ENCODE results near the gene TDRKH. TPM values are rescaled to one million over a fixed set of nuclear protein-coding genes. Genes with fewer than 3 reads are reported as not detected.

TDRKH gene
- total RNA-seq, 2 donors from 2014 or later: 21.1 to 25.0 TPM

DNA sequence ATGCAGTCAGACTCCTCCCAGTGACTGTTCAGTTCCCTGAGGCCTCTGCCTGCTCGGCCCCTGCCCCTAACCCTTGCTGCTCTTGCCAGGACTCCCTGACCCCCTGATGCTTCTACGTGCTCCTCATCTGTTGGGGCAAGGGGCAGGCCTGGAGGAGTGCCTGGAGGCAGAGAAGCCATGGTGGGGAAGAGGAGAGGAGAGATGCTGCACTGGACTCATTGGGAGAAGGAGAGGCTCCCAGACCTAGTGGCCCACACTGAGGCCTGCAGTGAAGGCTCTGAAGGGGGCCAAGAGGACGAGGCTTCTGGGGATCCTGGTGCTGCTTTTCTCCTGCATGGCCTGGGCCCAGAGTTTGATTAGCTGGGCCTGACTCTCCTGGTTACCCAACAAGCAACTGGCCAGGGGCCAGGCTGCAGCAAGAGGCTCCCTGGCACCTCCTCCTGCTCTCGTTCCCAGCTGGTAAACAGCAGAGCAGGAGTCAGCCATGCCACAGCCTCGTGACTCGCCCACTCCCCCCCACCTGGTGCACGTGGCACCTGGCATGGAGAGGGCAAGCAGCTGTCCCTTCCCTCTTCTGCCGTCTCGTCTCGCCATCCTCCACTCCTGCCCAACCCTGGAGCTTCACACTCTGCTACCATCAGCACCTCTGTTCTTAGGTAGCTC, 42.1 kb upstream of the TDRKH start:
- H3K9me3 ChIP-seq: no peaks in the 10 kb centered on the region
- H3K27me3 ChIP-seq (replicated peaks; ENCODE audit: insufficient read depth): no peaks in the 10 kb centered on the region
- 32% methylated on average over 10 of the region's 10 CpGs for WGBS
- no peaks in the 10 kb centered on the region for H3K36me3 ChIP-seq
- peaks cover 27% of the 10 kb centered on the region for H3K4me1 ChIP-seq (replicated peaks)
- peak overlapping the region; percentile 89 to 90 for H3K27ac ChIP-seq
- peak overlapping the region in 1 of 2 donors; percentile 3 for H3K4me3 ChIP-seq
- TF ChIP-seq POLR2A (IDR thresholded peaks at IDR 0.05) (no peak), POLR2AphosphoS5 (IDR thresholded peaks at IDR 0.05) (peak; percentile 98)
- TF ChIP-seq, protein P1, sequence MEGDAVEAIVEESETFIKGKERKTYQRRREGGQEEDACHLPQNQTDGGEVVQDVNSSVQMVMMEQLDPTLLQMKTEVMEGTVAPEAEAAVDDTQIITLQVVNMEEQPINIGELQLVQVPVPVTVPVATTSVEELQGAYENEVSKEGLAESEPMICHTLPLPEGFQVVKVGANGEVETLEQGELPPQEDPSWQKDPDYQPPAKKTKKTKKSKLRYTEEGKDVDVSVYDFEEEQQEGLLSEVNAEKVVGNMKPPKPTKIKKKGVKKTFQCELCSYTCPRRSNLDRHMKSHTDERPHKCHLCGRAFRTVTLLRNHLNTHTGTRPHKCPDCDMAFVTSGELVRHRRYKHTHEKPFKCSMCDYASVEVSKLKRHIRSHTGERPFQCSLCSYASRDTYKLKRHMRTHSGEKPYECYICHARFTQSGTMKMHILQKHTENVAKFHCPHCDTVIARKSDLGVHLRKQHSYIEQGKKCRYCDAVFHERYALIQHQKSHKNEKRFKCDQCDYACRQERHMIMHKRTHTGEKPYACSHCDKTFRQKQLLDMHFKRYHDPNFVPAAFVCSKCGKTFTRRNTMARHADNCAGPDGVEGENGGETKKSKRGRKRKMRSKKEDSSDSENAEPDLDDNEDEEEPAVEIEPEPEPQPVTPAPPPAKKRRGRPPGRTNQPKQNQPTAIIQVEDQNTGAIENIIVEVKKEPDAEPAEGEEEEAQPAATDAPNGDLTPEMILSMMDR (IDR thresholded peaks at IDR 0.05): no peak
- intact Hi-C loops (cut with DNase I): no loop called here
- DNase-seq (ENCODE audit: low spot score): peak; percentile 98

DNA sequence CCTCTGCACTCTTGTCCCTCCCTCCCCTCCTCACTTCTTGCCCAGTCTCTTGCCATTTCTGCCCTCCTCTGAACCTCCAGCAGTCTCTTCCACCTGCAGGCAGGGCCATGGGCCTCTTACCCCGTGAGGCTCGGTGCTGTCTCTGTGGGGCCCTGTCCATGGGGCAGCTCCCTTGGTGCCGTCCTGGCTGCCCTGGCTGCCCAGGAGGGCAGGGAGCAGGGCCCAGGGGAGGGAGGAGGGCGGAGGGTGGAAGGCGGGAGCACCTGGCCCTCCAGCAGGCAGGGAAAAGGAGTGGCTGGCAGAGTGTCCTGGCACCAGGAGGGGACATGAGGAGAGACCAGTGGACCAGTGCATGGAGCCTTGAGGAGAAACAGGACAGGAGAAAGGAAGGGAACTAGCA, 41.3 kb upstream of the TDRKH start, which contains the start of gene RORC:
TSS of gene RORC (minus strand) at position 198 of the 400 bp plus-strand sequence. CDS start at position 160, 38 bp downstream.
- peak; percentile 66 for TF ChIP-seq POLR2AphosphoS5 (IDR thresholded peaks at IDR 0.05)
- TF ChIP-seq POLR2A (IDR thresholded peaks at IDR 0.05): peak; percentile 72
- TF ChIP-seq, protein P1 (IDR thresholded peaks at IDR 0.05): no peak
- Histone ChIP-seq H3K9me3 (no peaks in the 10 kb centered on the region), H3K4me3 (peak within 1 kb of the TSS; percentile 41 to 47), H3K4me1 (replicated peaks) (peaks cover 23% of the 10 kb centered on the region), H3K36me3 (no peaks in the 10 kb centered on the region), H3K27me3 (replicated peaks; ENCODE audit: insufficient read depth) (no peaks in the 10 kb centered on the region), H3K27ac (peak within 1 kb of the TSS; percentile 89 to 90)
- intact Hi-C loops (cut with DNase I): no loop called here
- 41% methylated on average over 5 of the region's 5 CpGs for WGBS
- DNase-seq (ENCODE audit: low spot score): peak; percentile 83

DNA sequence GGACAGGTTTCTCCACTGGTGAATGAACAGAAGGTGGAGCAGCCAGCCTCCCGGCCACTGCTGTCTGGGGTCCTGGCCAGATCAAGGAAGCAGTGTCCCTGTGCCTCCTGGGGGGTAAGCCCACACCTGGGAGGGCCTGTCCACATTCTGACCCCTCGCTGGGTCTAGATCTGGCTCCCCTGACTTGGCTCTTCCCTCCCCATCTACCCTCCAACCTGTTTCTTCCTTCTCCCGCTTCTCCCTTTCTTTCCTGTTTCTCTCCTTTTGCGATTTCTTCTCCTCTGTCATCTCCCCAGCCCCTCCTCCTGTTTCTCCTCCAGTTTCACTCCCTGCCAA, 40.9 kb upstream of the TDRKH start:
- H3K27ac ChIP-seq: peak overlapping the region; percentile 89 to 90
- H3K9me3 ChIP-seq: no peaks in the 10 kb centered on the region
- H3K36me3 ChIP-seq: no peaks in the 10 kb centered on the region
- H3K4me1 ChIP-seq (replicated peaks): peaks cover 21% of the 10 kb centered on the region
- WGBS: 22% methylated on average over 4 of the region's 4 CpGs
- no peaks in the 10 kb centered on the region for H3K27me3 ChIP-seq (replicated peaks; ENCODE audit: insufficient read depth)
- H3K4me3 ChIP-seq: peak overlapping the region; percentile 41 to 47
- intact Hi-C loops (cut with DNase I): no loop called here
- no peak for DNase-seq (ENCODE audit: low spot score)
- no peak for TF ChIP-seq POLR2A (IDR thresholded peaks at IDR 0.05)
- no peak for TF ChIP-seq POLR2AphosphoS5 (IDR thresholded peaks at IDR 0.05)
- TF ChIP-seq, protein P1 (IDR thresholded peaks at IDR 0.05): no peak

DNA sequence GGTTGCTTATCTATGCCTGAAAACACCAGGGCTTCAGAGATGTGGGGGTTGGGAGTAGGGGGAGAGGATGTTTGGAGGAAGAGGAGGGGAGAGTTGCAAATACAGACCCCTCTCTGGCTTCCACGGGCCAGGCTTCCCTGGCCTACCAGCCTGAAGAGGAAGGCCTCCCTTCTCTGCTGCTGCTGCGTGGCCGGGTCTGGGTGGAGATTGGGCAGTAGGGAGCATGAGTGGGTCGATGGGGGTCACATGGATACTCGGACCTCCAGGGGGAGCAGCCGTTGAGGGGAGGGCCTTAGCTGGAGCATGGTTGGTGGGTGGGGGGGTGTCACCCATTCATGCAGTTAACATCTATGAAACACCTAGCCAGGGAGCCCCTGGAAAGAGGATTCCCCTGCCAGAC, 39.8 kb upstream of the TDRKH start:
- H3K36me3 ChIP-seq: no peaks in the 10 kb centered on the region
- TF ChIP-seq POLR2AphosphoS5 (IDR thresholded peaks at IDR 0.05): no peak
- WGBS: 48% methylated on average over 6 of the region's 6 CpGs
- H3K27me3 ChIP-seq (replicated peaks; ENCODE audit: insufficient read depth): no peaks in the 10 kb centered on the region
- no peak overlapping the region for H3K4me3 ChIP-seq
- intact Hi-C loops (cut with DNase I): no loop called here
- no peak for DNase-seq (ENCODE audit: low spot score)
- H3K9me3 ChIP-seq: no peaks in the 10 kb centered on the region
- peaks cover 17% of the 10 kb centered on the region for H3K4me1 ChIP-seq (replicated peaks)
- peak overlapping the region; percentile 89 to 90 for H3K27ac ChIP-seq

DNA sequence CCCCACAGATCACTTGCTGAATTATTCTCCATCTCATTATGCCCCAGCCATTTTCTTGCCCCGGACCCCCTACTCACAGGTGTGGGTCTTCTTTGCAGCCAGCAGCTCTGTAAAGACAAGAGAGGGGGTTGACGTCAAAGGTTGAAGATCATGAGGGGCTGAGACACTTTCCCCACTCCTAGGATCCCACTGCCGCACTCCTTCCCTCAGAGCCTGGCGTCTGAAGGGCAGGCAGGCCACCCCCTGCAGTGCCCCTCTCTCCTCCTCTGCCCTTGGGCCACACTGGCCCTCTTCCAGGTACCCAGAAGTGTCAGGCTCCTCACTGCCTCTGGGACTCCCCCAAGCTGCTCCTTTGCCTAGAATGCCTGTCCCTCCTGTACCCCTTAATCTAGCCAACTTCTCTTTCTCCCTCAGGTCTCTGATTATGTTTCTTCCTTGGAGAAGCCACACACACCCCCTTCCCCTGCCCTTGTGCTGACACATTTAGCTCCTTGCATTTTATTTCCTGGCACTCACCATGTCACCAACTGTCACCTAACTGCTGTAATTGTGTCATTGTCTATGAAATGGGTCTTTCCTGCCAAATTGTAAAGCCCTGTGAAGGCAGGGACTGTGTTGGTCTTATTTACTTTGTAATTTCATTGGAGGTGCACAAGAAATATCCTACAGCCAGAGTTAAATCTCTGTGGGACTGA, 39.2 kb upstream of the TDRKH start:
- TF ChIP-seq, protein P1 (IDR thresholded peaks at IDR 0.05): no peak
- no peak for TF ChIP-seq POLR2AphosphoS5 (IDR thresholded peaks at IDR 0.05)
- TF ChIP-seq POLR2A (IDR thresholded peaks at IDR 0.05): no peak
- 26% methylated on average over 4 of the region's 4 CpGs for WGBS
- Histone ChIP-seq H3K27me3 (replicated peaks; ENCODE audit: insufficient read depth) (no peaks in the 10 kb centered on the region), H3K4me1 (replicated peaks) (peaks cover 17% of the 10 kb centered on the region), H3K4me3 (no peak overlapping the region), H3K27ac (peak overlapping the region; percentile 89 to 90), H3K36me3 (no peaks in the 10 kb centered on the region), H3K9me3 (no peaks in the 10 kb centered on the region)
- intact Hi-C loops (cut with DNase I): no loop called here
- DNase-seq (ENCODE audit: low spot score): no peak
